ENCODE measurements around the gene GC. TPM values are rescaled to one million over a fixed set of nuclear protein-coding genes. Genes with fewer than 3 reads are reported as not detected.
"Not testable (repeated sequence)": the region's sequence is repeated elsewhere in the genome, so short reads cannot be mapped to it uniquely, and the experiment has no call there.

The GC gene
- total RNA-seq, 2 donors from 2014 or later, result not detected

GRCh38 chr4:71765821-71766383 is 18.0 kb downstream of the GC start:
- no peak overlapping the region for H3K4me3 ChIP-seq
- no peaks in the 10 kb centered on the region for H3K27me3 ChIP-seq (replicated peaks; ENCODE audit: insufficient read depth)
- TF ChIP-seq CTCF (IDR thresholded peaks at IDR 0.05), result no peak
- no peak for ATAC-seq (ENCODE audit: insufficient number of reproducible peaks, low FRiP score, low read depth)
- H3K36me3 ChIP-seq, result no peaks in the 10 kb centered on the region
- H3K9me3 ChIP-seq, result no peaks in the 10 kb centered on the region
- no peak for DNase-seq (ENCODE audit: low spot score)
- no peaks in the 10 kb centered on the region for H3K4me1 ChIP-seq (ENCODE audit: control insufficient read depth in 1 of 2, low read depth in 2 of 2)
- no peak overlapping the region for H3K27ac ChIP-seq

GRCh38 chr4:71765350-71765749 is 18.5 kb downstream of the GC start:
- ATAC-seq (ENCODE audit: insufficient number of reproducible peaks, low FRiP score, low read depth) (no peak), DNase-seq (ENCODE audit: low spot score) (no peak)
- no peaks in the 10 kb centered on the region for H3K4me1 ChIP-seq (ENCODE audit: control insufficient read depth in 1 of 2, low read depth in 2 of 2)
- no peaks in the 10 kb centered on the region for H3K9me3 ChIP-seq
- TF ChIP-seq CTCF (IDR thresholded peaks at IDR 0.05), result no peak
- H3K27ac ChIP-seq, result no peak overlapping the region
- no peaks in the 10 kb centered on the region for H3K27me3 ChIP-seq (replicated peaks; ENCODE audit: insufficient read depth)
- no peak overlapping the region for H3K4me3 ChIP-seq
- H3K36me3 ChIP-seq, result no peaks in the 10 kb centered on the region

GRCh38 chr4:71752383-71753042 is 31.4 kb downstream of the GC start:
- no peaks in the 10 kb centered on the region for H3K27me3 ChIP-seq (replicated peaks; ENCODE audit: insufficient read depth)
- H3K27ac ChIP-seq, result no peak overlapping the region
- no peak for TF ChIP-seq CTCF (IDR thresholded peaks at IDR 0.05)
- ATAC-seq (ENCODE audit: insufficient number of reproducible peaks, low FRiP score, low read depth) (no peak), DNase-seq (ENCODE audit: low spot score) (no peak)
- no peaks in the 10 kb centered on the region for H3K4me1 ChIP-seq (ENCODE audit: control insufficient read depth in 1 of 2, low read depth in 2 of 2)
- H3K36me3 ChIP-seq, result no peaks in the 10 kb centered on the region
- no peak overlapping the region for H3K4me3 ChIP-seq
- no peaks in the 10 kb centered on the region for H3K9me3 ChIP-seq

- ATAC-seq (ENCODE audit: insufficient number of reproducible peaks, low FRiP score, low read depth) (no peak), DNase-seq (ENCODE audit: low spot score) (no peak)
- Histone ChIP-seq H3K4me1 (ENCODE audit: control insufficient read depth in 1 of 2, low read depth in 2 of 2) (no peaks in the 10 kb centered on the region), H3K36me3 (no peaks in the 10 kb centered on the region), H3K4me3 (no peak overlapping the region), H3K9me3 (no peaks in the 10 kb centered on the region), H3K27me3 (replicated peaks; ENCODE audit: insufficient read depth) (no peaks in the 10 kb centered on the region), H3K27ac (no peak overlapping the region)
- TF ChIP-seq CTCF (IDR thresholded peaks at IDR 0.05), result no peak
Measured at GRCh38 chr4:71749008-71749594, 34.8 kb downstream of the GC start.

- Histone ChIP-seq H3K4me1 (ENCODE audit: control insufficient read depth in 1 of 2, low read depth in 2 of 2) (no peaks in the 10 kb centered on the region), H3K36me3 (no peaks in the 10 kb centered on the region), H3K27me3 (replicated peaks; ENCODE audit: insufficient read depth) (no peaks in the 10 kb centered on the region), H3K9me3 (no peaks in the 10 kb centered on the region), H3K27ac (no peak overlapping the region), H3K4me3 (no peak overlapping the region)
- ATAC-seq (ENCODE audit: insufficient number of reproducible peaks, low FRiP score, low read depth) (no peak), DNase-seq (ENCODE audit: low spot score) (no peak)
- TF ChIP-seq CTCF (IDR thresholded peaks at IDR 0.05), result no peak
Measured at GRCh38 chr4:71746379-71746778, 37.5 kb downstream of the GC start.

GRCh38 chr4:71738782-71739181 is 45.1 kb downstream of the GC start:
- H3K27me3 ChIP-seq (replicated peaks; ENCODE audit: insufficient read depth); ATAC-seq (ENCODE audit: insufficient number of reproducible peaks, low FRiP score, low read depth); H3K36me3 ChIP-seq; H3K4me1 ChIP-seq (ENCODE audit: control insufficient read depth in 1 of 2, low read depth in 2 of 2); H3K27ac ChIP-seq; H3K4me3 ChIP-seq; H3K9me3 ChIP-seq; DNase-seq (ENCODE audit: low spot score): not testable (repeated sequence)

All from thoracic aorta (tissue), 2 donors.